Activated CD4-positive, alpha-beta T cell treated with anti-CD3 and anti-CD28 coated beads, Interleukin-2, amount 50 U/mL, for 24 hours (primary cell): ENCODE measurements around the gene WARS2.

Experiments used
- DNase-seq, 2 donors: peaks; one replicate each; pipeline ENCODE4 v3.0.0-alpha.2; 2020; ENCODE audit warnings: low read depth in 1 of 2, low spot score in 1 of 2

Gene WARS2

GRCh38 chr1:118985640-118986554 is 154.6 kb downstream of the WARS2 start:
- no peak for DNase-seq

GRCh38 chr1:118984722-118985639 is 155.5 kb downstream of the WARS2 start:
- DNase-seq: no peak

DNA sequence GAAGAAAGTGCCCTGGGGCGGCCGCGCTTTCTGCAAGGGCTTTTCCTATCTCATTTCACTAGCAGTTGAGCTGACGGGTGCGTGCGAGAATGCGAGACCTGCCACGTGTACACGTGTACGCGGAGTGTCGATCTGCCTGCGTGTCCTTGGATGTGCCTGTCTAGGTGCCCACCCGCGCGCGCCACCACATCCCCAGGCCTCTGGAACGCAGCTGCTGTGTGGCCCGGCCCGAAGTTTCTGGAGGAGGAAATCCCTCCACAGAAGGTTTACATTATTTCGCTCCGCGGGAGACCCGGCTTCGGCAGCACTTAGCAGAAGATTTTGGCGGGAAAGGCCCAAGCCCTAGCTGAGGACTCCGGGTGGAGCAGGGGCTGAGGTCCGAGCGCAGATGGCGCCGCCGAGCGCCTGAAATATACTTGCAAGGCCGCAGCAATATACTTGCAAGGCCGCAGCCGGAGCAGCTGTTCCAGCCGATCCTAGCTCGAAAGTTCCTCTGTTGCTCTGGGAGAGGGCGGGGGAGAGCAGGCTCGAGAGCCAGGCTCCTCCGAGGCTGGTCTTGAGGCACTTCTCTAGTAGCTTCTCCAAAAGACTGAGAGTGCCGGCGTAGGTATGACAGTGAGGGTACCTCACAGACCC is 156.2 kb downstream of the WARS2 start:
- DNase-seq: no peak

- no peak for DNase-seq
Observed at GRCh38 chr1:118983558-118984041, 156.9 kb downstream of the WARS2 start.

DNA sequence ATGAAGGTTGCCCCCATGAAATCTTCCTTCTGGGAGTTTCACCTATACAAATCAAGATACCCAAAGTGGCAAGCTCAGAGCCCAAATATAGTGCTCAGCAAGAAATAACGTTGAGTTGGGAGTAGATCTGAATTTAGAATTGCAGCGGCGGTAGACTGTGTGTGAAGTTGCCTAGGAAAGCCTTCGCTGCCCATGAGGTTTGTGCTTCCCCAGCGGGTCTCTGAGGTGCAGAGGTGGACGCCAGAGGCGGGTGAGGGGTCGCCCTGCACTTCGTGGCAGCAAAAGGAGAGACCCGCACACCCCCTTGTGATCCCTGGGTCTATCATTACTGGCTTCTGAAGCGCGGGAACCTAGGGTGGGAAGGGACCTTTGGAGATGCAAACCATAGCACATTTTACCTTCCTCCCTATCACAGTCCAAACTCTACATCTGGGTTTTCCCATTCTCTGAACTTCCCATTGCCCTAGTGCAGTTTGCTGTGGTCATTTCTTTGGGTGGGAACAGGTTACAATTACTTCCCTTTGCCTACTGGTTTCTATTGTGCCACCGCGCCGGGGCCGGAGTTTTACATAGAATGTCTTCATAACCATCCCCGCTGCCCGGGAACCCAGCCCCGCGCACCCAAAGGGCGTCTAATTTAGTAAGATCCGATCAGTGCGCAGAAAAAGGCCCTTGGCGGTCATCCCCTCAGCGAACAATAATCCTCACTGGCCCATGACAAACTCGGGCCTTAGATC is 157.5 kb downstream of the WARS2 start:
- no peak for DNase-seq

DNA sequence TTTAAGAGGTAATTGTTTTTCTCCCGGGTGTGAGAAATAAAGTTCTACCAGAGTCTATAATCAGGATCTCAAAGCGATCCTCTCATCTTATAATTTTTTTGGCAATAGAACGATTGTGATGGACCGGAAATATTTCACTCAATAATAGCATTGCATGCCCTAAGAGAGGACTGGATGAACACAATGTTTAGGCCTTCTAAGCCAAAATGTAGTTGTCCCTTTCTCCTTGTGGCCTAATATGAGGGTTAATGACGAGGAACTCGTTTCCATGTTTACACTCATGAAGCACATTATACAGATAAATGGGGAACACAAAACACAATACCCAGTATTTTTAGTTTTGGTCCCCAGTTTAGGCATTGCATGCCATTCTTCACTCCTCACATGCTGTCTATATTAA is 158.2 kb downstream of the WARS2 start:
- no peak for DNase-seq

DNA sequence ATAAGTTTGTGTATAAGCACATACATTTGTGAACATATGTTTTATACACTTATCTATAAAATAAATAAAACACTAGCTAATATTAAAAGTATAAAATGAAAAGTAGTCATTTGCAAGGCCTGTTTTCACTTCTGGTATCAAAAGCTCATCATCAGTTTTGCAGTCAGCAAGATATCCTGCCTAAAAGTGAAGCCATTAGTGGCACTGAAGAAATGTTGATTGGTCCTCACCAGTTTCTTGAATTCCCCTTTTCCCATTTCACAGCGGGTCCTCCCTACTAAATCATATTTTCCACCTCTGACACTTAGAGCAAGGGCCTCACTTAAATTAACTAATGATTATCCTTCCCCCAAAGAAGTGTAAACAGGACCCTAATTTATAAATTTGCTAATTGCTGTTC is 159.0 kb downstream of the WARS2 start:
- no peak for DNase-seq
